Motor neuron (in vitro differentiated cells): ENCODE data around the gene ATG13. TPM values are rescaled to one million over a fixed set of nuclear protein-coding genes. Genes with fewer than 3 reads are reported as not detected.
A peak's percentile ranks its signal among the peaks of the same experiment; 100 is the strongest.

Experiments used
- ATAC-seq, 8 experiments: fragments of 200-7000 bp; cut with Tn5 transposase; replicated peaks in 6 of 8; 2 replicates each; pipeline ENCODE4 v1.8.0; 2021; ENCODE audit warnings: mild to moderate bottlenecking in 8 of 8, moderate library complexity in 8 of 8
- H3K27ac ChIP-seq, 2 donors: fragments of 250-450 bp; sonication (Bioruptor Pico); 2 replicates each; pipeline ENCODE4 v1.9.0; 2021; ENCODE audit warnings: antibody characterized with exemption in 2 of 2, mild to moderate bottlenecking in 2 of 2, moderate library complexity in 1 of 2
- H3K4me1 ChIP-seq, 2 donors: fragments of 250-450 bp; sonication (Bioruptor Pico); replicated peaks in 1 of 2; 2 replicates each; pipeline ENCODE4 v1.6.1; 2021; ENCODE audit warnings: antibody characterized with exemption in 2 of 2, mild to moderate bottlenecking in 2 of 2, moderate library complexity in 1 of 2
- H3K4me3 ChIP-seq, 5 donors: fragments of 250-450 bp; sonication (Bioruptor Pico); 2 replicates each; pipeline ENCODE4 v1.9.0; 2021; ENCODE audit warnings: antibody characterized with exemption in 5 of 5, mild to moderate bottlenecking in 5 of 5, moderate library complexity in 4 of 5
- WGBS, 10 experiments: fragments of 450-650 bp; shearing (Covaris generic); methylation state at CpG; one replicate each; pipeline ENCODE4 v1.0.0; 2022; 5-methylcytosine and 5-hydroxymethylcytosine counted together
- in situ Hi-C, 9 experiments: fragments of 400-800 bp; cut with MboI; loops; one replicate each; pipeline ENCODE4 v1.15.0; 2021; ENCODE audit warnings: low sequenced_read_pairs in 9 of 9, low pct_unique_long_range_greater_than_20kb in 2 of 9; ENCODE audit not compliant: unreplicated experiment in 9 of 9
- total RNA-seq, 8 experiments: library from RNA; unstranded; fragments of 300-600 nt; gene quantifications; 2 replicates each; pipeline versions ENCODE4 v1.2.3 to v1.2.4, GENCODE V29; 2022

Gene ATG13
- total RNA-seq, 8 experiments from 2014 or later, result 39.9 to 105 (median 65.6) TPM

- in situ Hi-C loops, result no loop called here
- no peak for ATAC-seq
- Histone ChIP-seq H3K4me1 (peaks cover 0 to 3% of the 10 kb centered on the region in 2 donors), H3K4me3 (no peak overlapping the region), H3K27ac (no peak overlapping the region)
- 73 to 100% (median 97%) methylated on average over 1 to 4 of the region's 7 CpGs; no CpG with 5 or more reads in 4 of the 10 experiments for WGBS, 10 experiments
Measured at GRCh38 chr11:46675949-46676348, 58.6 kb downstream of the ATG13 start.

GRCh38 chr11:46676436-46677158 lies 59.2 kb downstream of the ATG13 start:
- Histone ChIP-seq H3K4me1 (peaks cover 0 to 3% of the 10 kb centered on the region in 2 donors), H3K27ac (no peak overlapping the region), H3K4me3 (no peak overlapping the region)
- no peak for ATAC-seq
- in situ Hi-C loops, result no loop called here
- WGBS, 10 experiments, result 47 to 97% (median 85%) methylated on average over 2 to 8 of the region's 15 CpGs; no CpG with 5 or more reads in 3 of the 10 experiments

GRCh38 chr11:46677169-46677568 lies 59.8 kb downstream of the ATG13 start:
- ATAC-seq, result peak in 3 of 8 experiments; percentile 5 to 10 (median 8)
- in situ Hi-C loops, result no loop called here
- peaks cover 0 to 3% of the 10 kb centered on the region in 2 donors for H3K4me1 ChIP-seq
- H3K27ac ChIP-seq, result no peak overlapping the region
- H3K4me3 ChIP-seq, result no peak overlapping the region
- 80 to 100% (median 96%) methylated on average over 1 to 5 of the region's 8 CpGs; no CpG with 5 or more reads in 3 of the 10 experiments for WGBS, 10 experiments

GRCh38 chr11:46677991-46678740 lies 60.8 kb downstream of the ATG13 start:
- Histone ChIP-seq H3K4me3 (no peak overlapping the region), H3K4me1 (peaks cover 0 to 3% of the 10 kb centered on the region in 2 donors), H3K27ac (no peak overlapping the region)
- ATAC-seq, result peak in 4 of 8 experiments; percentile 14 to 36 (median 20)
- 53 to 93% (median 80%) methylated on average over 1 to 5 of the region's 10 CpGs; no CpG with 5 or more reads in 4 of the 10 experiments for WGBS, 10 experiments
- in situ Hi-C loops, result no loop called here

- in situ Hi-C loops, result no loop called here
- no peak overlapping the region for H3K27ac ChIP-seq
- no peak for ATAC-seq
- WGBS, 10 experiments, result 90 to 100% methylated on average over 2 to 3 of the region's 9 CpGs; no CpG with 5 or more reads in 8 of the 10 experiments
- H3K4me3 ChIP-seq, result no peak overlapping the region
- H3K4me1 ChIP-seq, result peaks cover 0 to 3% of the 10 kb centered on the region in 2 donors
Measured at GRCh38 chr11:46678741-46679130, 61.4 kb downstream of the ATG13 start.

GRCh38 chr11:46679241-46680163 lies 62.1 kb downstream of the ATG13 start:
- Histone ChIP-seq H3K27ac (no peak overlapping the region), H3K4me1 (peaks cover 0 to 3% of the 10 kb centered on the region in 2 donors), H3K4me3 (no peak overlapping the region)
- whole genome bisulfite sequencing, 10 experiments, result 67 to 97% (median 88%) methylated on average over 1 to 5 of the region's 26 CpGs; no CpG with 5 or more reads in 4 of the 10 experiments
- ATAC-seq, result peak in 3 of 8 experiments; percentile 6 to 15 (median 7)
- in situ Hi-C loops, result no loop called here

- WGBS, 10 experiments, result 96% methylated on average over 4 of the region's 21 CpGs; no CpG with 5 or more reads in 9 of the 10 experiments
- no peak overlapping the region for H3K4me3 ChIP-seq
- H3K27ac ChIP-seq, result no peak overlapping the region
- no peak for ATAC-seq
- in situ Hi-C loops, result no loop called here
- peaks cover 0 to 3% of the 10 kb centered on the region in 2 donors for H3K4me1 ChIP-seq
Measured at GRCh38 chr11:46680164-46680760, 62.9 kb downstream of the ATG13 start.

- WGBS, 10 experiments, result 91 to 96% (median 93%) methylated on average over 3 to 6 of the region's 22 CpGs; no CpG with 5 or more reads in 5 of the 10 experiments
- no peak overlapping the region for H3K4me3 ChIP-seq
- in situ Hi-C loops, result no loop called here
Measured at GRCh38 chr11:46680815-46681214, 63.5 kb downstream of the ATG13 start.

GRCh38 chr11:46681814-46682213 lies 64.5 kb downstream of the ATG13 start:
- ATAC-seq, result no peak
- no peaks in the 10 kb centered on the region for H3K4me1 ChIP-seq
- H3K27ac ChIP-seq, result no peak overlapping the region
- no peak overlapping the region for H3K4me3 ChIP-seq
- 98 to 100% (median 100%) methylated on average over 1 to 5 of the region's 11 CpGs; no CpG with 5 or more reads in 7 of the 10 experiments for WGBS, 10 experiments
- in situ Hi-C loops, result no loop called here

More at GRCh38 chr11:46680815-46681214, 63.5 kb downstream of the ATG13 start:
- ATAC-seq, result no peak
- H3K4me1 ChIP-seq, result peaks cover 0 to 2% of the 10 kb centered on the region in 2 donors
- H3K27ac ChIP-seq, result no peak overlapping the region

- Histone ChIP-seq H3K4me3 (no peak overlapping the region), H3K27ac (no peak overlapping the region), H3K4me1 (no peaks in the 10 kb centered on the region)
- no peak for ATAC-seq
- in situ Hi-C loops, result no loop called here
- 75 to 100% (median 90%) methylated on average over 1 to 5 of the region's 11 CpGs; no CpG with 5 or more reads in 1 of the 10 experiments for WGBS, 10 experiments
Measured at GRCh38 chr11:46682773-46683752, 65.7 kb downstream of the ATG13 start.

- no peak overlapping the region for H3K4me3 ChIP-seq
- no peak overlapping the region for H3K27ac ChIP-seq
- in situ Hi-C loops, result no loop called here
- 41 to 100% (median 89%) methylated on average over 1 to 3 of the region's 3 CpGs; no CpG with 5 or more reads in 1 of the 10 experiments for WGBS, 10 experiments
- H3K4me1 ChIP-seq, result no peaks in the 10 kb centered on the region
- ATAC-seq, result peak in 3 of 8 experiments; percentile 55 to 63 (median 59)
Measured at GRCh38 chr11:46684367-46684766, 67.0 kb downstream of the ATG13 start.
